Measurements from ENCODE around the gene LRRC71.
A peak's percentile ranks its signal among the peaks of the same experiment; 100 is the strongest.

The LRRC71 gene

GRCh38 chr1:156892190-156893047 lies 28.0 kb upstream of the LRRC71 start:
- no peak for DNase-seq (ENCODE audit: low read depth)

DNA sequence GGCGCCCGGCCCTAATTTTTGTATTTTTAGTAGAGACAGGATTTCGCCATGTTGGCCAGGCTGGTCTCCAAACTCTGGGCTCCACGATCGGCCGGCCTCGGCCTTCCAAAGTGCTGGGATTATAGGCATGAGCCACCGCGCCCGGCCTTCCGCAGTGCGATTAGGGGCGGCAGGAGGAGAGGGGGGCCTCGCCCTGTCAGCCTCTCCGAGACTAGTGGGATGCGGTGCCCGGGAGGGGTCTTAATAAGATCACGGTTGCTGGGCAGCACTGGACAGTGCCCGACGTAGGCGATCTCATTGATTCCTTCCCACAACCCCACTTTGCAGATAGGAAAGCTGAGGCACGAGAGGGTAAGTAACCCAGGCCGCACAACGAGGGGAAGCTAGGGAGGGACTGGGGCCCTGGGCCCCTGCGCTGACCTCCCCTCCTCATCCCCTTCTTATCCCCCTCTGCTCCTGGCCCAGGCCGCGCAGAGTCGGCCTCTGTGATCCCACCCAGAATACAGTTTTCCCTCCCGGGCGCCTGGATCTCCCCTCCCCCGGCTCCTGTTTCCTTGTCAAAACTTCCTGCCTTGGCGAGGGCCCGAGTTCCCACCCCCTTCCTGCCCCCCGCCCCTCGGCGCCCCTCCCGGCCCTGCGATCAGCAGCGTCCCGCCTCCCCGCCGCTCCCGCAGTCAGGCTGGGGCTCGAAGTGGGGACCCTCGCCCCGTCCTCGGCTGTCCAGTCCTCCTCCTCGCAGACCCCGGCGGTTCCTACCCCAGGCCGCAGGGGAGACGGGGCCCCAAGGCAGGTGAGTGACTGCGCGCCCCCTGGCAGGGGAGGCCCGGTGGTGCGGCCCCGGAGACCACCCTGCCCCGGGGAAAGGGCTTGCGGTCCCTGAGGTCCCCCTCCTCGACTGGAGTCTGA lies 27.1 kb upstream of the LRRC71 start, which contains the start of gene PEAR1:
PEAR1 (plus strand) TSS at position 671 of the 906 bp plus-strand sequence. CDS start 10,209 bp downstream, outside the sequence.
- no peak for DNase-seq (ENCODE audit: low read depth)

- DNase-seq (ENCODE audit: low read depth): no peak
These were observed 26.4 kb upstream of the LRRC71 start for GRCh38 chr1:156894001-156894400.

DNA sequence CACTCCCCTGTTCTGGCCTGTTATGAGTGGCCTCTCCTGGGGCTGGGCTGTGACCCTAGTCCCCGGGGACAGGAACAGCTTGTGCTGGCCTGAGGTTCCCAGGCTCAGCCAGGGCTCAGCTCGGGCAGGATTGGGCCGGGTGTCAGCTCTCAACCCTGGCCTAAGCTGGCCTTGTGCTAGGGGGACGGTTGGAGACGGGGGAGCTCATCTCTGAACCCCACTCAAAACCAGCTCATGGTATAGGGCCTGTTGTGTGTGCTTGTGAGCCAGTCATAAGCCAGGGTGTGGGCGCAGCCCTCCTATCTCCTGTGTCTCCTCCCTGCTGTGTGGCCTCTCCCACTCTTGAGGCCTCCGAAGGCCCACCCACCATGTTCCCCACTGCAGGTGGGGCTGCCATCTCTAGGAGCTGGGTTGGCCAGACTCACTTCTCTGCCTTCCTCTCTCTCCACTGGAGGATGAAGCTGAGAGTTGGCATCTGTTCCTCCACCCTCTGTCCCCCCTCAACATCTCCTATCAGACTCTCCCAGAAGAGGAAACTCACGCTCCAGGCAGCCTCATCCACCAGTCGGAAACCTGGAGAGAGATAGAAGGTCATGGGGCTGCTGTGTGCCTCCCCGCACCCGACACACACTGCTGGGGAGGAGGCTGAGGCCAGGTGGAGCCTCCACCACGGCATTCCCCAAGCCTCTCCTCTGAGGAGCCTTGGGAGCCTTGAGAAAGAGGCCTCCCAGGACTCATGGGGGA lies 25.5 kb upstream of the LRRC71 start:
- no peak for DNase-seq (ENCODE audit: low read depth)

GRCh38 chr1:156895455-156895812 lies 25.0 kb upstream of the LRRC71 start:
- no peak for DNase-seq (ENCODE audit: low read depth)

GRCh38 chr1:156895927-156896326 lies 24.5 kb upstream of the LRRC71 start:
- DNase-seq (ENCODE audit: low read depth): no peak

DNA sequence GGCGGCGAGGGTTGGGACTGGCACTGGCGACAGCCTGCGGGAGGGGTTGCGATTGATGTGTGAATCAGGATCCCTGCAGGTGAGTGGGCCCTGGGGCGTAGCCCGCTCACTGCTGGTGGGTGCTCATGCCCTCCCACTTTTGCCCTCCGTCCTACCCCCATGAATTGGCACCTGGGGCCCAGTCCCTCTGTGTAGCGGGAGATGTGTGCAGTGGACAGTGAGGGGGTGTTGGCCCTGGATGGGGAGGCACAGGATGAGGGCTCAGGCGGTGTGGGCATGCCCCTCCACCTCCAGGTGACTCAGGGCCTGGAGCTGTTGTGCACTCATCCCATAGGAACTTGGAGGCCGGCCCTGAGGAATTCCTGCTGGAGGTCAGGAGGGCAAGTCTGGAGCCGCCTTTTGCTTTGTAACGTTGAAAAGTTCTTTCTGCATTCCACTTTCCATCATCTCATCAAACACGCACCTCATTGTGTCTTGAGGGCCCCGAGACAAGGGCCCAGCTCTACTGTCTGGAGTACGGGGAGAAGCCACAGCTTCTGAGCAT lies 23.9 kb upstream of the LRRC71 start:
- DNase-seq (ENCODE audit: low read depth): peak; percentile 91

DNA sequence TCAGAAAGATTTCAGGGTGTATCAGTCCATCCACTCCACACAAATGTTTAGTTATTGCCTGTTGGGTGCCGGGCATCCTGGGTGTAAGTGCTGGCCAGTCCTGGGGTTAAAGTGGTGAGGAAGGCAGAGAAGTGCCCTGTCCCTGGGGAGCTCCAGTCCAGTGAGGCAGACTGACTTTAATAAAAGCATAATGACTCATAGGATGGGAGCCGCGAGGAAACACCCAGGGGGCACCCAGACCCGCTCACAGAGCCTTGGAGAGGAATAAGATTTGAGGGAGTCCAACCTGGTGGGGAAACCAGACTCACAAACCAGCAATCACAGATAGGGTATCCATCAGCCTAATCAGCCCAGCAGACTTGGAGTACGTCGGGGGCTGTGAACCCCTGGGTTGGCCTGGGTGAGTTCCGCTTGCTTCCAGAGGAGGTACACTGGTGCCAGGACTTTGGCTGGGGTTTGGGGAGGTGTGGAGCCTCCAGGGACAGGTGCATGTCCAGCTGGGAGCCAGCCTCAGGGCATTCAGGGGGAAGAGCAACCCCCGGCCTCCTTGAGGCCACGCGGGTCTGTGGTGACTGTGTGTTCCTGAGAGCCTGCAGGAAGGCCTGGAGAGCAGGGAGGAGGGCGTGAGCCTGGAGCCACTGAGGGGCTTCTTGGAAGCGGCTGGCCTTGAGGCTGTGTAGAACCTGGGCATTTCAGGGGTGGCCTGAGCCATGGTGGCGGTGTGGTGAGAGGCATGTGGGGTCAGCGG lies 23.2 kb upstream of the LRRC71 start:
- peak; percentile 56 for DNase-seq (ENCODE audit: low read depth)

GRCh38 chr1:156898161-156898566 lies 22.3 kb upstream of the LRRC71 start:
- no peak for DNase-seq (ENCODE audit: low read depth)

GRCh38 chr1:156898971-156899664 lies 21.3 kb upstream of the LRRC71 start:
- no peak for DNase-seq (ENCODE audit: low read depth)

DNA sequence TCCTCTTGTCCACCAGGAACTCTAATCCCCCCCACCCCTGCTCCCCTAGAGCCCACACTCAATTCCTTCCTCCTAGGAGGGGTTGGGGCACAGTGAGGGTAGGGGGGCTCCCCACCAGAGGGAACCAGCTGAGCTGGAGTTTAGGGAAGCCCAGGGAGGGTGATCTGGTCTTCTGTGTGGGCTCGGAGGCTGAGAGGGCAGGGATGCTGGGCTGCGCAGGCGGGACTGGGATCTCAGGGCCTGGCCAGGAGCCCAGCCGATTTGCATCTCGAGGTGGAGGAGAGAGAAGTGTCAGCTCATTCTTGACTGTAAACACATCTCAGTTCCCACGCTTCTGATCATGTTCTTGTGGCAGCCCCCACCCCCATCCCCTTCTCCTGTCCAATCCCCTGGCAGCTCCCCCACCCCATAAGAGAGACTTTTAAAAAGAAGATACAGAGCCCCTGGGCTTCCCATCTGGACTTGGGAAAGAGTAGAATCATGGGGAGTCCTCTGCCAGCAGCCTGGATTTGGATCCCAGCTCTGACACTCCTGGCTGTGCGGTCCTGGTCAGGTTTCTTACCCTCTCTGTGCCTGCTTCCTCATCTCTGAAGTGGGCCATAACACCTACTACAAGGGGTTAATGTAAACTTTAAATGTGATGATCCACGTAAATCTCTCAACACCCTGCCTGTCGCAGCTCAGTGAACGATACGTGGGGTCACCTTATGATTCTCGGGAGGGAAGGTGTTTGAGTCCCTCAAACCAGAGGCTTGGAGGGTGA lies 20.3 kb upstream of the LRRC71 start:
- no peak for DNase-seq (ENCODE audit: low read depth)

- no peak for DNase-seq (ENCODE audit: low read depth)
These were observed 19.4 kb upstream of the LRRC71 start for GRCh38 chr1:156900896-156901589.

DNA sequence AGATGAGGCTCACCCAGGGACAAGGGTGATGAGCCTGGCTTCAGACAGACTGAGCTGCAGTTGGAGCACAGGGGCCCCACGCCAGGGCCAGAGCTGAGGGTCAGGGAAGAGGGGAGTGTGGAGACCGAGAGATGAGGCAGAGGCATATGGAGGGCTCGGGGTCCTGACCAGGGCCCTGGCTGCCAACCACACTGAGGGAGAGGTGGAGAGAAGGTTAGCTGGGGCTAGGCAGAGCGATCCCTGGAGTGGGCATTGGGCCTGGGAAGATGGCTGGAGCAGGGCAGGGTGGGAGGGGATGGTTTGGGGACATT lies 18.9 kb upstream of the LRRC71 start:
- no peak for DNase-seq (ENCODE audit: low read depth)

GRCh38 chr1:156901966-156902915 lies 18.2 kb upstream of the LRRC71 start:
- no peak for DNase-seq (ENCODE audit: low read depth)

DNA sequence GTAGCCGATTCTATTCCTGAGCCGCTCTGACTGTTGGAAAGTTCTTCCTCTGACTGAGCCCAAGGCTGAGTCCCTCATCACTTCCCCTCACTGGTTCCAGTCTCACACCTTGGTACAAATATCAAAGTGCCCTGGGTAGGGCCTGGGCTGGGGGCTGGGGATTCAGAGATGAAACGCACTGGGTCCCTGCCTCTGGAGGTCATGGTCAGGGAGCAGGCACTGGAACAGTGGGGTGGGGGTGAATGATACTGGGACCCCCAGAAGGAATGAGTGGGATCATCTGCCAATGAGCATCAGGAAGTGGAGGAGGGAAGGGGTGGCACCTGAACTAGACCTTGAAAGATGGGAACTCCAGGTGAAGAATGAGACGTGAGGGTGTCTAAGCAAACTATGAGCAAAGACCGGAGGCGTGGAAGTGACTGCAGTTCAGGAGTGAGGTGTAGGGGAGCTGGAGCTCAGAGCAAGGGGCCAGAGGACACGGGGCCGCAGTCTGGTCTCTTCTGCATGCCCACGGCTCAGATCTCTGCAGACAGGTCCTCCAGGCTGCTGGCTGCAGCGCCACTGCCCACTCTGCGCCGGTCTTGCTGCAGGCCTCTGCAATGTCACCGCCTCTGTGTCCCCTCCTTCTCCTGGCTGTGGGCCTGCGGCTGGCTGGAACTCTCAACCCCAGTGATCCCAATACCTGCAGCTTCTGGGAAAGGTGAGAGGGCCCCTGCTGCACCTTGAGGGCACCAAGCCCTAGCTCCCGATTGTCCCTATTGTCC lies 16.9 kb upstream of the LRRC71 start:
- no peak for DNase-seq (ENCODE audit: low read depth)

- no peak for DNase-seq (ENCODE audit: low read depth)
These were observed 16.1 kb upstream of the LRRC71 start for GRCh38 chr1:156904187-156904959.

GRCh38 chr1:156905176-156905575 lies 15.3 kb upstream of the LRRC71 start:
- DNase-seq (ENCODE audit: low read depth): no peak

Data from HS-5 (cell line).